ENCODE data around the gene SLC2A6.

Gene SLC2A6

GRCh38 chr9:133445293-133445969, 33.5 kb downstream of the SLC2A6 start:
- Mint-ChIP-seq H3K4me3 (no peak overlapping the region), H3K9me3 (no peaks in the 10 kb centered on the region), H3K27ac (no peak overlapping the region), H3K36me3 (no peaks in the 10 kb centered on the region), H3K27me3 (peaks cover 8% of the 10 kb centered on the region), H3K4me1 (no peaks in the 10 kb centered on the region)
- no peak for DNase-seq
- CTCF ChIA-PET, result no interaction called here

- no peak overlapping the region for H3K4me3 Mint-ChIP-seq
- CTCF ChIA-PET, result no interaction called here
- peaks cover 8% of the 10 kb centered on the region for H3K27me3 Mint-ChIP-seq
- no peaks in the 10 kb centered on the region for H3K4me1 Mint-ChIP-seq
- H3K36me3 Mint-ChIP-seq, result no peaks in the 10 kb centered on the region
- H3K9me3 Mint-ChIP-seq, result no peaks in the 10 kb centered on the region
- no peak for DNase-seq
- H3K27ac Mint-ChIP-seq, result no peak overlapping the region
Measured at GRCh38 chr9:133443982-133444381, 34.9 kb downstream of the SLC2A6 start.

GRCh38 chr9:133443248-133443647, 35.7 kb downstream of the SLC2A6 start:
- Mint-ChIP-seq H3K27me3 (peaks cover 8% of the 10 kb centered on the region), H3K27ac (no peak overlapping the region), H3K36me3 (no peaks in the 10 kb centered on the region), H3K4me1 (no peaks in the 10 kb centered on the region), H3K4me3 (no peak overlapping the region), H3K9me3 (no peaks in the 10 kb centered on the region)
- no peak for DNase-seq
- CTCF ChIA-PET, result no interaction called here

GRCh38 chr9:133441571-133441970, 37.3 kb downstream of the SLC2A6 start:
- CTCF ChIA-PET, result interaction anchor here (1.4 kb wide), 1 partner anchor 15 kb away, joined by 3 read pairs; no protein-coding TSS in a partner anchor
- no peaks in the 10 kb centered on the region for H3K36me3 Mint-ChIP-seq
- no peak for DNase-seq
- H3K4me3 Mint-ChIP-seq, result no peak overlapping the region
- H3K4me1 Mint-ChIP-seq, result no peaks in the 10 kb centered on the region
- no peak overlapping the region for H3K27ac Mint-ChIP-seq
- H3K9me3 Mint-ChIP-seq, result no peaks in the 10 kb centered on the region
- peaks cover 4% of the 10 kb centered on the region for H3K27me3 Mint-ChIP-seq

GRCh38 chr9:133440874-133441273, 38.0 kb downstream of the SLC2A6 start:
- no peak for DNase-seq

GRCh38 chr9:133439337-133439736, 39.6 kb downstream of the SLC2A6 start:
- H3K4me1 Mint-ChIP-seq, result no peaks in the 10 kb centered on the region
- DNase-seq, result no peak
- no peaks in the 10 kb centered on the region for H3K9me3 Mint-ChIP-seq
- no peak overlapping the region for H3K27ac Mint-ChIP-seq
- H3K36me3 Mint-ChIP-seq, result no peaks in the 10 kb centered on the region
- no peaks in the 10 kb centered on the region for H3K27me3 Mint-ChIP-seq
- no peak overlapping the region for H3K4me3 Mint-ChIP-seq
- CTCF ChIA-PET, result no interaction called here

More at GRCh38 chr9:133440874-133441273, 38.0 kb downstream of the SLC2A6 start:
- Mint-ChIP-seq H3K9me3 (no peaks in the 10 kb centered on the region), H3K27me3 (peaks cover 4% of the 10 kb centered on the region), H3K4me1 (no peaks in the 10 kb centered on the region), H3K36me3 (no peaks in the 10 kb centered on the region), H3K4me3 (no peak overlapping the region), H3K27ac (no peak overlapping the region)
- CTCF ChIA-PET, result interaction anchor here (0.7 kb wide), 1 partner anchor 32 kb away, joined by 3 read pairs; no protein-coding TSS in a partner anchor

GRCh38 chr9:133437753-133438531, 41.0 kb downstream of the SLC2A6 start:
- Mint-ChIP-seq H3K27me3 (no peaks in the 10 kb centered on the region), H3K27ac (no peak overlapping the region), H3K36me3 (no peaks in the 10 kb centered on the region)

GRCh38 chr9:133436681-133437080, 42.2 kb downstream of the SLC2A6 start:
- H3K9me3 Mint-ChIP-seq, result no peaks in the 10 kb centered on the region
- no peak for DNase-seq
- CTCF ChIA-PET, result no interaction called here
- H3K27ac Mint-ChIP-seq, result no peak overlapping the region
- peaks cover 4% of the 10 kb centered on the region for H3K27me3 Mint-ChIP-seq
- H3K36me3 Mint-ChIP-seq, result no peaks in the 10 kb centered on the region
- no peaks in the 10 kb centered on the region for H3K4me1 Mint-ChIP-seq
- H3K4me3 Mint-ChIP-seq, result no peak overlapping the region

More at GRCh38 chr9:133437753-133438531, 41.0 kb downstream of the SLC2A6 start:
- Mint-ChIP-seq H3K9me3 (no peaks in the 10 kb centered on the region), H3K4me3 (no peak overlapping the region), H3K4me1 (no peaks in the 10 kb centered on the region)
- CTCF ChIA-PET, result no interaction called here
- no peak for DNase-seq

GRCh38 chr9:133433351-133433843, 45.5 kb downstream of the SLC2A6 start:
- H3K4me3 Mint-ChIP-seq, result no peak overlapping the region

GRCh38 chr9:133430244-133430643, 48.7 kb downstream of the SLC2A6 start:
- Mint-ChIP-seq H3K9me3 (no peaks in the 10 kb centered on the region), H3K4me1 (peaks cover 7% of the 10 kb centered on the region), H3K27ac (no peak overlapping the region), H3K4me3 (no peak overlapping the region), H3K27me3 (peaks cover 60% of the 10 kb centered on the region), H3K36me3 (no peaks in the 10 kb centered on the region)
- no peak for DNase-seq
- CTCF ChIA-PET, result no interaction called here

More at GRCh38 chr9:133433351-133433843, 45.5 kb downstream of the SLC2A6 start:
- CTCF ChIA-PET, result no interaction called here
- H3K27me3 Mint-ChIP-seq, result peaks cover 29% of the 10 kb centered on the region
- peaks cover 4% of the 10 kb centered on the region for H3K4me1 Mint-ChIP-seq
- DNase-seq, result no peak
- no peaks in the 10 kb centered on the region for H3K36me3 Mint-ChIP-seq
- no peak overlapping the region for H3K27ac Mint-ChIP-seq
- H3K9me3 Mint-ChIP-seq, result no peaks in the 10 kb centered on the region

- no peaks in the 10 kb centered on the region for H3K36me3 Mint-ChIP-seq
- peaks cover 7% of the 10 kb centered on the region for H3K4me1 Mint-ChIP-seq
- no peak overlapping the region for H3K4me3 Mint-ChIP-seq
- peaks cover 66% of the 10 kb centered on the region for H3K27me3 Mint-ChIP-seq
- no peaks in the 10 kb centered on the region for H3K9me3 Mint-ChIP-seq
- CTCF ChIA-PET, result no interaction called here
- DNase-seq, result peak; percentile 36
- no peak overlapping the region for H3K27ac Mint-ChIP-seq
Measured at GRCh38 chr9:133429641-133430161, 49.2 kb downstream of the SLC2A6 start.

- H3K27ac Mint-ChIP-seq, result no peak overlapping the region
- H3K36me3 Mint-ChIP-seq, result no peaks in the 10 kb centered on the region
Measured at GRCh38 chr9:133429214-133429613, 49.7 kb downstream of the SLC2A6 start.

GRCh38 chr9:133428617-133429101, 50.2 kb downstream of the SLC2A6 start:
- no peaks in the 10 kb centered on the region for H3K36me3 Mint-ChIP-seq
- no peak overlapping the region for H3K27ac Mint-ChIP-seq
- H3K4me3 Mint-ChIP-seq, result no peak overlapping the region
- H3K9me3 Mint-ChIP-seq, result no peaks in the 10 kb centered on the region
- H3K4me1 Mint-ChIP-seq, result peaks cover 7% of the 10 kb centered on the region
- CTCF ChIA-PET, result no interaction called here
- peaks cover 68% of the 10 kb centered on the region for H3K27me3 Mint-ChIP-seq
- no peak for DNase-seq

More at GRCh38 chr9:133429214-133429613, 49.7 kb downstream of the SLC2A6 start:
- Mint-ChIP-seq H3K9me3 (no peaks in the 10 kb centered on the region), H3K4me1 (peaks cover 7% of the 10 kb centered on the region), H3K27me3 (peaks cover 68% of the 10 kb centered on the region), H3K4me3 (no peak overlapping the region)
- DNase-seq, result no peak
- CTCF ChIA-PET, result no interaction called here

- Mint-ChIP-seq H3K4me1 (peaks cover 7% of the 10 kb centered on the region), H3K27ac (no peak overlapping the region), H3K36me3 (no peaks in the 10 kb centered on the region), H3K4me3 (no peak overlapping the region), H3K9me3 (no peaks in the 10 kb centered on the region), H3K27me3 (peaks cover 68% of the 10 kb centered on the region)
- CTCF ChIA-PET, result no interaction called here
- no peak for DNase-seq
Measured at GRCh38 chr9:133427658-133428348, 51.1 kb downstream of the SLC2A6 start.
